Measurements from ENCODE around the gene GALNT3.

Gene GALNT3

DNA sequence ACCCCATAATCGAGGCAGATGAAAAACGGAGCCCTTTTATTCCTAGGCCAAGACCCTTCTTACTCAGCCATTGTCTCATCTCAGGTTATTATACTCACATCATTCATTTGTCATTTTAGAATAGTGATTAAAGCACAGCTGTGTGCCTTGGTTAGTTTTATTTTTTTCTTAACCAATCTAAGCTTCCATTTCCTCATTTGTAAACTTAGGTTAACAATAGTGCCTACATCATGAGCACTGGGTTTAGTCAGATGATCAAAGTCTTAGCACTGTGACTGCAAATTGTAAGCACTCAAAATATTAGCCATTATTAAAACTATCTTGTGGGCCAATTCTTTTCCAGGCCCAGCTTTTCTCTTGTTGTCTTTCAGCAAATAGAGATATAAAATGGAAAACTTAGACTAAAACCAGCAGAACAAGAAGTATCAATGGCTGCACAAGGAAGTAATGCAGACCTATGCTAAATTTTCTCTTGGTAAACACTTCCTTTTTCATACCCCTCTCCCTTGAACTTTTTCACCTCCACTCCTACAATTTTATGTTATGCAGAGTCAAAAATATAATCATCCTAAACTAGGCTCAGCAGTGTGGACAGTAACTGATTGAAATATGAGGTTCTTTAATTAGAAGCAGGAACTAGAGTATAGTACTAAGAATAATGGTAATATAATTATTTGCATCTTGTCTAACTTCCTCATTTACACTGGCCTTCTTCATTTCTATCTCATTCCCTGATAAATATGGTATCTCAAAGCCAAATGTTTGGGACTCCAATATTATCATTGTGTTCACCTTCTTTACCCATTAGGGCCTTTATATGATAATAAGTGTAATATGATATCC, 21.5 kb upstream of the GALNT3 start:
- DNase-seq (ENCODE audit: low read depth, low spot score): no peak

GRCh38 chr2:165814473-165814872, 20.4 kb upstream of the GALNT3 start:
- H3K4me3 ChIP-seq (ENCODE audit: low read depth, low read length): no peak overlapping the region
- DNase-seq (ENCODE audit: low read depth, low spot score): no peak
- in situ Hi-C loops (cut with HindIII; ENCODE audit: low sequenced_read_pairs): no loop called here
- TF ChIP-seq, protein P1, sequence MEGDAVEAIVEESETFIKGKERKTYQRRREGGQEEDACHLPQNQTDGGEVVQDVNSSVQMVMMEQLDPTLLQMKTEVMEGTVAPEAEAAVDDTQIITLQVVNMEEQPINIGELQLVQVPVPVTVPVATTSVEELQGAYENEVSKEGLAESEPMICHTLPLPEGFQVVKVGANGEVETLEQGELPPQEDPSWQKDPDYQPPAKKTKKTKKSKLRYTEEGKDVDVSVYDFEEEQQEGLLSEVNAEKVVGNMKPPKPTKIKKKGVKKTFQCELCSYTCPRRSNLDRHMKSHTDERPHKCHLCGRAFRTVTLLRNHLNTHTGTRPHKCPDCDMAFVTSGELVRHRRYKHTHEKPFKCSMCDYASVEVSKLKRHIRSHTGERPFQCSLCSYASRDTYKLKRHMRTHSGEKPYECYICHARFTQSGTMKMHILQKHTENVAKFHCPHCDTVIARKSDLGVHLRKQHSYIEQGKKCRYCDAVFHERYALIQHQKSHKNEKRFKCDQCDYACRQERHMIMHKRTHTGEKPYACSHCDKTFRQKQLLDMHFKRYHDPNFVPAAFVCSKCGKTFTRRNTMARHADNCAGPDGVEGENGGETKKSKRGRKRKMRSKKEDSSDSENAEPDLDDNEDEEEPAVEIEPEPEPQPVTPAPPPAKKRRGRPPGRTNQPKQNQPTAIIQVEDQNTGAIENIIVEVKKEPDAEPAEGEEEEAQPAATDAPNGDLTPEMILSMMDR (IDR thresholded peaks at IDR 0.05; ENCODE audit: low read depth, low read length): no peak

More for the DNA sequence above, 21.5 kb upstream of the GALNT3 start:
- no peak overlapping the region for H3K4me3 ChIP-seq (ENCODE audit: low read depth, low read length)
- TF ChIP-seq, protein P1 (IDR thresholded peaks at IDR 0.05; ENCODE audit: low read depth, low read length): no peak
- in situ Hi-C loops (cut with HindIII; ENCODE audit: low sequenced_read_pairs): no loop called here

DNA sequence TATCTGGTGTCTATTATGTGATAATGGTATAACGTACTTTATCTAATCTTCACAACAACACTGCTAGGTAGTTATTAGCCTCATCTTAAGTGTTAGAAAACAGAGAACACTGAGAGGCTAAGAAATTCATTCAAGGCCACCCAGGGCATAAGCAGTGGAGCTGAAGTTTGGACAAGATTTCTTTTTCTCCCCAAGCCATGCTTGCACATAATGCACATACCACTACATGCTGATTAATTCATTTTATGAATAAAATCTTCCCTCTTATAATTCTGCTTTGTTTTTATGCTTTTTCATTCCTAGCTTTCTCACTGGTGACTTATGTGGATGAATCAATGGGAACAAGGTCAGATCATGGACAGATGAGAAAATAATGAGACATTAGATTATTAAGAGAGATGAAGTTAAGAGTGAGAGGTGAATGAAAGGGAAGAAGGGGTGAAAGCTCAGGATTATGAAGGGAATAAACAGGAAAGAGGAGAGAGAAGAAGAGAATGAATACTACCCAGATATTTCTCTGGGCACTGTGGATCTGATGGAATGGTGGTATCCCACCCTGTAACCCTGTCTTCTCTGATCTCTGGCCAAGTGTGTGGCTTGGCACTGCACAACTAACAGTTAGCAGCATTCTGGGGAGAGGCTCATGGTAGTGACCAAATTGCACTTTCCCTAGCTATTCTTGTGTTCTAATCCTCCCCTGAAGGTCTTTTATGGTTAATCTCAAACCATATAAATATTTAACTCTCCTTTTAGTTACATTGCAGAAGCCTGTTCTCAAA, 17.7 kb upstream of the GALNT3 start:
- peak; percentile 27 for DNase-seq (ENCODE audit: low read depth, low spot score)
- in situ Hi-C loops (cut with HindIII; ENCODE audit: low sequenced_read_pairs): no loop called here
- TF ChIP-seq, protein P1 (IDR thresholded peaks at IDR 0.05; ENCODE audit: low read depth, low read length): no peak
- no peak overlapping the region for H3K4me3 ChIP-seq (ENCODE audit: low read depth, low read length)

- no peak overlapping the region for H3K4me3 ChIP-seq (ENCODE audit: low read depth, low read length)
- TF ChIP-seq, protein P1 (IDR thresholded peaks at IDR 0.05; ENCODE audit: low read depth, low read length): no peak
- in situ Hi-C loops (cut with HindIII; ENCODE audit: low sequenced_read_pairs): no loop called here
Observed at GRCh38 chr2:165810418-165810817, 16.4 kb upstream of the GALNT3 start.

DNA sequence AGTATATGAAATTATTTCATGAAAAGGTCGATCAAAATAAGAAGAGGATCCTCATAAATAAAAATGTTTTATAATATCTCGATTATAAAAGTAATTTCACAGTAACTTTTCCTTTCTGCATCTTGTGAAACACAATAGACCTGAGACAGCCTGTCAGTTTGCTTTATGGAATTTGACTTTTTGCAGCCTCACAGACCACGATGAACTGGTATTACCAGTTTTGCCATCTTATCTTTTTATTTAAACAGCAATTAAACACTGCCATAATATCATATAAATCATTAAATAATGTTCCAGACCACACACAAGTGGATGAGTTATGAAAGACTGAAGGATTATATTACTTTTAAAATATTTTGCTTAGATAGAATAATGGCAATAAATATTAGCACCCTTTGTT, 10.7 kb upstream of the GALNT3 start:
- DNase-seq (ENCODE audit: low read depth, low spot score): no peak
- TF ChIP-seq, protein P1 (IDR thresholded peaks at IDR 0.05; ENCODE audit: low read depth, low read length): no peak
- in situ Hi-C loops (cut with HindIII; ENCODE audit: low sequenced_read_pairs): no loop called here
- H3K4me3 ChIP-seq (ENCODE audit: low read depth, low read length): no peak overlapping the region

More at GRCh38 chr2:165810418-165810817, 16.4 kb upstream of the GALNT3 start:
- DNase-seq (ENCODE audit: low read depth, low spot score): no peak

DNA sequence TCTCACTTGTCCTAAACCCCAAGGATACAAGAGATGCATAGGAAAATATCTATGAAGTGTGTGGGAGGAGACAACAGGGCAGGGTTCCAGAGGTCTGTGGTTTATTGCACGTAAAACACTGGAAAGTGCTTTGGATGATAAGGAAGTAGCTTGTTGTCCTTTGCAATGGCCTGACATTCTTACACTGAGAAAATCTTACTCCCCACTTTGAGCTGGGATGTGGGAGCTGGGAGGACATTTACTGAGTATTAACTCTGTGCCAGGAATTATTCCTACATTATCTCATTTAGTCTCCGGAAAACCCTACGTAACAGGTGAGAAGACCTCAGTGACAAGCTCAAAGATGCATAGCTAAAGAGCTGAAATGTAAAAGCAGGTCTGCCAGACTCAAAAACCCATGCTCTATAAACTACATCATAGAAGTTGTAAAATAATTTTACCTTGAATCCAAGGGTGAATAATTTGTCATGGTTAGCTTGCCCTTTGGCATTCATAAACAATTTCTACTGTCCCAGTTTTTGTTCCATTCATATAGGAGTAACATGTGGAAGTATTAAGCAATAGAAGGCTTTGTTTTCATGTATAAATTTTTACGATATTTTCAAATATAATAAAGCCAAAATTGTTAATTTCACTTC, 9.2 kb upstream of the GALNT3 start:
- DNase-seq (ENCODE audit: low read depth, low spot score): peak; percentile 61
- H3K4me3 ChIP-seq (ENCODE audit: low read depth, low read length): no peak overlapping the region
- in situ Hi-C loops (cut with HindIII; ENCODE audit: low sequenced_read_pairs): no loop called here
- TF ChIP-seq, protein P1 (IDR thresholded peaks at IDR 0.05; ENCODE audit: low read depth, low read length): no peak
